Esophagus muscularis mucosa (tissue), 3 donors: ENCODE measurements around the gene BGN.

Experiments used
- POLR2A ChIP-seq: fragments of 450-650 bp; IDR thresholded peaks from one replicate; pipeline ENCODE4 v1.6.1; 2017; ENCODE audit warnings: antibody characterized with exemption, moderate library complexity, mild to moderate bottlenecking, low read depth
- POLR2AphosphoS5 ChIP-seq, 2 donors: sonication (generic); formaldehyde crosslinking; IDR thresholded peaks; one replicate each; pipeline ENCODE4 v1.6.1; 2017; ENCODE audit warnings: antibody characterized with exemption in 2 of 2
- TF ChIP-seq, protein P1 (sequence below), 3 experiments: fragments of 200-600 bp in 2 of 3; fragments of 450-650 bp in 1 of 3; sonication (generic) in 2 of 3; IDR thresholded peaks; one replicate each; pipeline ENCODE4 v1.5.1; 2017 to 2019; ENCODE audit warnings: antibody characterized with exemption in 3 of 3, mild to moderate bottlenecking in 2 of 3, moderate library complexity in 1 of 3

GRCh38 chrX:153477364-153477857 is 17.4 kb upstream of the BGN start:
- TF ChIP-seq POLR2AphosphoS5 (IDR thresholded peaks at IDR 0.05) = no peak
- TF ChIP-seq, protein P1, sequence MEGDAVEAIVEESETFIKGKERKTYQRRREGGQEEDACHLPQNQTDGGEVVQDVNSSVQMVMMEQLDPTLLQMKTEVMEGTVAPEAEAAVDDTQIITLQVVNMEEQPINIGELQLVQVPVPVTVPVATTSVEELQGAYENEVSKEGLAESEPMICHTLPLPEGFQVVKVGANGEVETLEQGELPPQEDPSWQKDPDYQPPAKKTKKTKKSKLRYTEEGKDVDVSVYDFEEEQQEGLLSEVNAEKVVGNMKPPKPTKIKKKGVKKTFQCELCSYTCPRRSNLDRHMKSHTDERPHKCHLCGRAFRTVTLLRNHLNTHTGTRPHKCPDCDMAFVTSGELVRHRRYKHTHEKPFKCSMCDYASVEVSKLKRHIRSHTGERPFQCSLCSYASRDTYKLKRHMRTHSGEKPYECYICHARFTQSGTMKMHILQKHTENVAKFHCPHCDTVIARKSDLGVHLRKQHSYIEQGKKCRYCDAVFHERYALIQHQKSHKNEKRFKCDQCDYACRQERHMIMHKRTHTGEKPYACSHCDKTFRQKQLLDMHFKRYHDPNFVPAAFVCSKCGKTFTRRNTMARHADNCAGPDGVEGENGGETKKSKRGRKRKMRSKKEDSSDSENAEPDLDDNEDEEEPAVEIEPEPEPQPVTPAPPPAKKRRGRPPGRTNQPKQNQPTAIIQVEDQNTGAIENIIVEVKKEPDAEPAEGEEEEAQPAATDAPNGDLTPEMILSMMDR (IDR thresholded peaks at IDR 0.05) = no peak
- TF ChIP-seq POLR2A = no peak
